GM19324 (cell line): ENCODE data around the gene BCS1L.
A peak's percentile ranks its signal among the peaks of the same experiment; 100 is the strongest.

Experiments used
- ATAC-seq: cut with Tn5 transposase; IDR thresholded peaks from one replicate; pipeline ENCODE4 v1.9.1; 2021; ENCODE audit warnings: mild to moderate bottlenecking, moderate library complexity; ENCODE audit not compliant: unreplicated experiment, low FRiP score

BCS1L gene, protein sequence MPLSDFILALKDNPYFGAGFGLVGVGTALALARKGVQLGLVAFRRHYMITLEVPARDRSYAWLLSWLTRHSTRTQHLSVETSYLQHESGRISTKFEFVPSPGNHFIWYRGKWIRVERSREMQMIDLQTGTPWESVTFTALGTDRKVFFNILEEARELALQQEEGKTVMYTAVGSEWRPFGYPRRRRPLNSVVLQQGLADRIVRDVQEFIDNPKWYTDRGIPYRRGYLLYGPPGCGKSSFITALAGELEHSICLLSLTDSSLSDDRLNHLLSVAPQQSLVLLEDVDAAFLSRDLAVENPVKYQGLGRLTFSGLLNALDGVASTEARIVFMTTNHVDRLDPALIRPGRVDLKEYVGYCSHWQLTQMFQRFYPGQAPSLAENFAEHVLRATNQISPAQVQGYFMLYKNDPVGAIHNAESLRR

DNA sequence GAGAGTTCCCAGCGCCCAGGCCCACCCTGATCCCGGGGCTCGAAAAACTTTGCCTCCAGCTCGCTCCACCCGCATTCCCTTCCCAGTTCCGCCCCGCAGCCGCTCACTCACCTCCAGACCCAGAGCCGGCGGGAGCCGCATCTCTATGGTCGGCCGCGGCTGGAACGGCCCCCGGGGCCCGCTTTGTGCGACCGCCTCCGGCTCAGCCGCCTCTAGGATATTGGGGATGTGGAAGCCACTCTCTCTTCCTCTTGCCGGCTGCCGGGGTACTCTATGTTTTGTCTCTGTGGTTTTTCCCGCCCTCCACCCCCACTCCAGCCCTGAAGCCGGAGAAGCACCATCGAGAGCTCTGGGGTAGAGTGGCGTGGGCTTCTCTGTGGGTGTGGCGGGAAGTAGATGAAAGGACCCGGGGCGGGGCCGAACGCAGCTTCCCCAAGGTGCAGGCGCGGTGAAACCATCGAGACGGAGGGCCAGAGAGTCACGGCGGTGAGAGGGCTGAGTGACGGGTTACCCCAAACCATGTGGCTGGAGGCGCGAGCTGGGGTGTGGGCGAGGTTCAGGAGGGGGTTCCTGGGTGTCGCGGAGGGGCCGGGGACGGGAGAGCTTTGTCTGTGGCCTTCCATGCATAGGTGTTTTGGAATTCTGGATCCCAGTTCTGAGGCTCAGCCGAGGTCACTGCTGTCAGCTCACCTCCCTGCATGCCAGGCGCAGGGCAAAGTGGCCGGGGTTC, at the start of gene BCS1L, which contains the start of gene ZNF142:
BCS1L (plus strand) TSS at position 426 of the 730 bp plus-strand sequence. CDS start 1,305 bp downstream, outside the sequence.
ZNF142 (minus strand) TSS at position 366 of the 730 bp plus-strand sequence. CDS start 3,194 bp downstream, outside the sequence.
- ATAC-seq, result peak; percentile 91

DNA sequence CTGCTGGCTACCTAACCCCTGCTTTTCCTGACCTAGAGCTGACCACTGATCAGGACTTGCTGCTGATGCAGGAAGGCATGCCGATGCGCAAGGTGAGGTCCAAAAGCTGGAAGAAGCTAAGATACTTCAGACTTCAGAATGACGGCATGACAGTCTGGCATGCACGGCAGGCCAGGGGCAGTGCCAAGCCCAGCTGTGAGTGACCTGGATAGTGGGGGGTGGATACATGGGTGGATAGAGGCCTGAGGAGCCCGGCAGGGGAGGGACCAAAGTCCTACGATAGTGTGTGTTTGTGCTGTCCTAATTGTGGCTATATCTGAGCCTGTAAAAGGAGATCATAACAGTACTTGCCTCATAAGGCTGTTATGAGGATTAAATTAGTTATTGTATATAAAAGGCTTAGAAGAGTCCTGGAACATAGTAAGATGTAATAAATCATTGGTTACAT, 43.6 kb upstream of the BCS1L start:
- no peak for ATAC-seq

DNA sequence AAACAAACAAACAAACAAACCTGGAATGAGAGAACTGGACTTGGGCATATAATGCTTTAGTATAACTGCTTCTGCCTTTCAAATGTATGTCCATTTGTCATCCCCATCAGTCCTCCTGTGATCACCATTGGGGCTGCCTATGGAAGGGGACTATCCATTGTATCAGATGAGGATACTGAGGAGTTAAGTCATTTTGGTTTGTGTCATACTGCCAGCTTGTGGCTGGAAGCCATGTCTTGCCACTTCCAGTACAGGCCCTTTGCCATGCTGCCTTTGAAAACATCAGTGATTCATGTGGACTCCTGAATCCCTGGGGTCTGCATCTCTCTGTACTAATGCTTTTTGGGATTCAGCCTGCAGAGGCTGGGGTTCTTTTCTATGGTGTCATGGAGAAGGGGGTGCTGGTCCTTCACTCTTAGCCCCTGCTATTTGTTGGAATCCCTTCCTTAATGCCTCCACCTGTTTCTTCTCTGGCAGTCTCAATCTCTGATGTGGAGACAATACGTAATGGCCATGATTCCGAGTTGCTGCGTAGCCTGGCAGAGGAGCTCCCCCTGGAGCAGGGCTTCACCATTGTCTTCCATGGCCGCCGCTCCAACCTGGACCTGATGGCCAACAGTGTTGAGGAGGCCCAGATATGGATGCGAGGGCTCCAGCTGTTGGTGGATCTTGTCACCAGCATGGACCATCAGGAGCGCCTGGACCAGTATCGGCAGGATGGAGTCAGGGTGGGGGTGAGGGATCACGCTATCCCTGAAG, 41.2 kb upstream of the BCS1L start:
- ATAC-seq, result no peak

DNA sequence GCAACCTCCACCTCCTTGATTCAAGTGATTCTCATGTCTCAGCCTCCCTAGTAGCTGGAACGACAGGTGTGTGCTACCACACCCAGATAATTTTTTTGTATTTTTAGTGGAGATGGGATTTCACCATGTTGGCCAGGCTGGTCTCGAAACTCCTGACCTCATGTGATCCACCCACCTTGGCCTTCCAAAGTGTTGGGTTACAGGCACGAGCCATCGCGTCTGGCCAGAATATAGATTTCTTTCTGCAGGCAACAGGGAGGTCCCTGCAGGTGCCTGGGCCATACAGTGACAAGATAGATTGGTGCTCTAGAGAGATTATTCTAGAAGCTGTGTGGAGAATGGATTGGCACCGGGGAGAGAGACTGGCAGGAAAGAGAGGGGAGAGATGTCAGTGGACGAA, 38.5 kb upstream of the BCS1L start:
- no peak for ATAC-seq

DNA sequence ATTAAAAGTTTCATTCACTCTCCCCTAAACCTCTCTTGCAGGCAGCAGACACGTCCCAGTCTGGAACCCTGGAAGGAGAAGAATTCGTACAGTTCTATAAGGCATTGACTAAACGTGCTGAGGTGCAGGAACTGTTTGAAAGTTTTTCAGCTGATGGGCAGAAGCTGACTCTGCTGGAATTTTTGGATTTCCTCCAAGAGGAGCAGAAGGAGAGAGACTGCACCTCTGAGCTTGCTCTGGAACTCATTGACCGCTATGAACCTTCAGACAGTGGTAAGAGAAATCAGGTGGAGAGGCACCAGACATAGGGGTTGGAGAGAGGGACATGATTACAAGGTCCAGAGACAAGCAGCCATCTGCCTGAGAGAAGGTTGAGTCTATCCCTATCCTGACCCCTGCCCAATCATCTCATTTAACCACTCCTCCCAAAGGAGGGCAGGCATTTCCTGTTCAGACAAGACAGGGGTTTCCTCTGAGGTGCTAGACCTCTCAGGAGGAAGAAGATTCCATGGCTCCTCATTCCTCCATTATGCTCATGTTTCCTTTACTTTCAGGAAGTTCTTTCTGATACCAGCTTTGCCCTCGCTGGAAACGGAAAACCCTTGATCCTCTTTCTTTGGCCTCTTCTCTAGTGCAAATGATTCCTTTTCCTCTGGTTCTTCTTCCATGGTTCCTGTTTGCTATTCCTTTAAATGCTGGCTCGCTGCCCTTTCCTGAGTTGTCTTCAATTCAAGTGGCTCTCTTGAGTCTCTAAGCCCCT, 36.7 kb upstream of the BCS1L start:
- no peak for ATAC-seq

DNA sequence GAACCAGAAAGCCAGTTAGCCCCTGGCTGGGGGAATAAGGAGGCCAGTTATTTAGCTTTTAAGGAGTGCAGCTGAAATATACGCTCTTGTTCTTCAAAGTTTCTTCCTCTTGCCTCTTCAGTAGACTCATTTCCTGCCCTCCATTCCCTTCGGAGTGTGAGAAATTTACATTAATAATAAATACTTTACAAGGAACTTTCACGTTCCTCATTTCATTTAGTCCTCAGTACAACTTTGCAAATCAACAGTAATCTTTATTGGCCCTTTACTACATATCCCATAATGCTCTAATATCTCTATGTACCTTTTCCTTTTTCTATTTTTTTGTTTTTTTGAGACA, 36.1 kb upstream of the BCS1L start:
- no peak for ATAC-seq

DNA sequence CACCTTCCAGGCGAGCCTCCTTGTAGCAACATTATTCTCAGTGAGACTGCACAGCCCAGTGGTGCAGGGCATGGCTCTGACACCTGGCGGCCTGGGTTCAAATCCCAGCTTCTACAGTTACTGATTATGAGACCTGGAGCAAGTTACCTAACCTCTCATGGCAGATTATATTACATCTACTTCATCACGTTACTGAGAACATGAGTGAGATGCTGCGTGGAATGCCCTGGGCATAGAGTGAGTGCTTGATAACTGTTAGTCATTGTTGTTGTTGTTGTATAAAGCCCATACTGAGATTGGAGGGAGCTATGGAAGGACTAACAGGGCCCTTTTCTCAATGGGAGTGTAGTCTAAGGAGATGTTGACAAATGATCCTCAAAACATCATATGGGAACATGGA, 33.1 kb upstream of the BCS1L start:
- ATAC-seq, result no peak

DNA sequence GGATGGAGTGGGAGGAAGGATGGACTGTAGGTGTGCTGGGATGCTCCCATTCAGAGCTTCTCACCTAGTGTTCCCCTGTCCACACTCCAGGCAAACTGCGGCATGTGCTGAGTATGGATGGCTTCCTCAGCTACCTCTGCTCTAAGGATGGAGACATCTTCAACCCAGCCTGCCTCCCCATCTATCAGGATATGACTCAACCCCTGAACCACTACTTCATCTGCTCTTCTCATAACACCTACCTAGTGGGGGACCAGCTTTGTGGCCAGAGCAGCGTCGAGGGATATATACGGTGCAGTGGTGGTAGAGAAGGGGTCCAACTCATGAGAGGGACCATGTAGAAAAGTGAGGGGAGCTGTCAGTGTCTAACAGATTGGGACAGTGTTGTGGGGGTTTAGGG, 31.5 kb upstream of the BCS1L start:
- no peak for ATAC-seq

DNA sequence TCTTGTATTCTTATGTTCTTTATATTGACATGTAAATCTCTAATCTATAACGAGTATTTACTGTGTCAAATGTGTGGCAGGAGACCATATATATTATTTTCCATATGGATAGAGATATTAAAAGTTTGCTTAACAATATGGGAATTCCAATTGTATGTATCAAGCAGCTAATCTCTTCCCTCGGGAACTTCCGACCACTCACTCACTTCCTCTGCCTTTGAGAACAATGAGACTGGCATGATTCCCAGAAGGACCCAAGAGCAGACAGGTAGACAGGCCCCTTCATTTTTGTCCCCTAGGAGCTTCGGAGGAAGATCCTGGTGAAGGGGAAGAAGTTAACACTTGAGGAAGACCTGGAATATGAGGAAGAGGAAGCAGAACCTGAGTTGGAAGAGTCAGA, 27.6 kb upstream of the BCS1L start:
- no peak for ATAC-seq

DNA sequence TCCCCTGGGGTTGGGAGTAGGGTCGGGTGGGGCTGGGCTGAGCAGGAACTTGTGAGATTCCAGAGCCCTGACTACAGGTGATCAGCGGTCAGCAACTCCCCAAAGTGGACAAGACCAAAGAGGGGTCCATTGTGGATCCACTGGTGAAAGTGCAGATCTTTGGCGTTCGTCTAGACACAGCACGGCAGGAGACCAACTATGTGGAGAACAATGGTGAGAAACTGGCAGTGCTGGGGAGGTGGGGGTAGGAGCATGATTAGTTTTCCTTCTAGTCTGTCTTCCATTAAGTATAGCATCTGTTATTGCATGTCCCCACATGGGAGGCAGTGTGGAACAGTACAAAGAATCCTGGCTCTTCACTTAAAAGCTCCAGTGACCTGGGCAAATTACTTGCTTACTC, 23.8 kb upstream of the BCS1L start:
- no peak for ATAC-seq

DNA sequence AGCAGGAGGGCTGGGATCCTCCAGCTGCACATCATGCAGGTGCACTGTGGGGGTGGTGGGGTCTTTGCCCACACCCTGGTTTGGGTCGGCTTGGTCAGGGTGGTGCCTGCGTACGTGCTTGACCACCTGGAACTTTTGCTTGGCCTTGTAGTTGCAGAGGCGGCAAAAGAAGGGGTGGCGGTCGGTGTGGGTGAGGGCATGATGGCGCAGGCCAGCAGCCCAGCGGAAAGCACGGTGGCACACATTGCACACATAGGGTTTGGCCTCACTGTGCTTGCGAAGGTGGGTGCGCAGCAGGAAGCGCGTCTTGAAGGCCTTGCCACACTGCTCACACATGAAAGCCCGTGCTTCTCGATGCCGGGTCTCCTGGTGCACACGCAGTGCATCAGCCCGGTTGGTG, 21.1 kb upstream of the BCS1L start:
- no peak for ATAC-seq

DNA sequence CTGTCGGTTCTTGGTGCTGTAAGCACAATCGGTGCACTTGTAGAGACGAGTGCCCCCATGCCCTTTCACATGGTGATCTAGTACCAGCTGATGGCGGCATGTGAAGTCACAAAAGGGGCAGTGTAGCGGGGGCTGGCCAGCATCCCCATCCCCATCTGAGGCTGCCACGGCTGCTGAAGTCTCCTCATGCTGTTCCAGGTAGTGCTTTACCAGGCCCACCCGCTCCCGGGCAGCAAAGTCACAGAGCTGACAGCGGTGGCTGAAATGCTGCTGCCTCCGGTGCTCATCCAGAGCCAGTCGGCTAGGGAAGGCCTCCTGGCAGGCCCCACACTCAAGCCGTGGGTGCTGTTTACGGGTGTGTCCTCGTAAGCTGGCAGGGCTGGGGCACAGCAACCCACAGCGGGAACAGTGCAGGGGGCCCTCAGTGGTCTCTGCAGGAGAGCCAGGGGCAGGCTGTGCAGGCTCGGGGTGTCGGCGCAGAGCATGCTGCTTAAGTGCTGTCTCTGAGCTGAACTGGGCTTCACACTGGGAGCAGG, 17.3 kb upstream of the BCS1L start:
- no peak for ATAC-seq

DNA sequence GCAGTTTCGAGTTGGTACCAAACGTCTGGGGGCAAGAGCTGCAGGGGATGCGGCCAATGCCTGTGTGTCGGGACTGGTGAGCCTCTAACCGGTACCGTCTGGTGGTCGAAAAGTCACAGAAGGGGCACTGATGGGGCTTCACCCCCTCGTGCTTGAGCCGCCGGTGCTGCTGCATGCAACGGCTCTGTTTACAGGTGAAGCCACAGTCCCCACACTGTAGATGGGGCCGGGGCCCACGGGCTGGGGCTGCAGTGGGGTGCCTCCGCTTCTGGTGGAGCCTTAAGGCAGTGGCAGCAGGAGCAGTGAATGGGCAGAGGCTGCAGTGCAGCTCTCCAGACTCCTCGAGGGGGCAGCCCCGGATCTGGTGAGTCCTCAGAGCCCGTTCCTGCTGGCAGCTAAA, 16.7 kb upstream of the BCS1L start:
- ATAC-seq, result no peak

DNA sequence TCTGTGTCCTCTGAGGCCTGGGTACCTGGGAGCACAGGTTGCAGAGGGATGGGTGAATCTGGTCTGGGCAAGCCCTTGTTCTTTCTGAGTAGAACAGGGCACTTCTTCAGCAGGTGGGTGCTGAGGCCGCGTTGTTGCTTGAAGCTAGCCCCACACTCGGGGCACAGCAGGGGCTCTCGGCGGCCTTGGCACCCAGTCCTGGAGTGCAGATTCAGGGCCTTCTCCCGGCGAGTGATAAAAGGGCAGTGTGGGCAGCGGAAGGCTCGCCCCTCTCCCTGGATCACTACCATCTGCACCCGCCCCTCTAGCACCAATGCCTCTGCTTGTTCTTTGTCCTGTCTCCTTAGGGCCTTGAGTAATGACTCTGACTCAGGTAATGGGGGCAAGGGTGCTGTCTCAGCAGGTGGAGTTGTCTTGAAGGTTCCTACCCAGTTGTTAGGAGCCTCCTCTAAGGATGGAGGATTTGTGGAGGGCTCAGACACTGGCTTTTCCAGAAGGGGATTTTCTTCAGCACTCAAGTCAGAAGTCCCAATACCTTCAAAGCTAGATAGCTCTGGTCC, 15.7 kb upstream of the BCS1L start:
- ATAC-seq, result no peak

DNA sequence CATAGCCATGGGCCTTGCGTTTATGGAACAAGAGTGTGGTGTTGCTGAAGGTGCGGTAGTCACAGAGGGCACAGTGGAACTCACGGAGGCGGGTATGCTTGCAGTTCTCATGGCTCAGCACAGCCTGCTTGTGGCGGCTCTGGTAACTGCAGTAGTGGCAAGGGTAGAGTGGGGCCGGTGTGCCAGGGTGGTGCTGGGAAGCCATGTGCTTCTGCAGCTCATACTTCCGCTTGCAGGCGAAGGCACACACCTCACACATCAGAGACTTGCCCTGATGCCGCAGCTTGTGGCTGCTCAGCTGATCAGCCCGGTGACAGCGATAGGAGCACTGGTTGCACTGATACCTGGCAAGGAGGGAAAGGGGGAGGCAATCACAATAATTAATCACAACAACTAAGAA, 14.8 kb upstream of the BCS1L start:
- no peak for ATAC-seq

DNA sequence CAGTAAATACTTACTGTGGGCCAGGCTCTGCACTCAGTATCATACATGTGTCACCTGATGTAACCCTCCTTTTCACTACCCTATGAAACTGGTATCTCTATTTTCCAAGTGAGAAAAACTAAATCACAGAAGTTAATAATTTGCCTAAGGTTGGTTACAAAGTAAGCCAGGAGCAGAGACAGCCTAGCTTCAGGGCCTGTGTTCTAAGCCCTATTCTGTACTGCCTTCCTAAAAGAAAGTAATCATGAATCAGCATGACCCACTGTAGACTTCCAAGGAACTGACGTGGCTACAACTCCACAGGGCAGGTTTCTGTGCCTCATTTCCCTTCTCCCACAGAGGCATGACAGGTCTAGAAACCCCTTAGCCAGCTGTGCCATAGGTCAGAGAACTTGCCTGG, 14.4 kb upstream of the BCS1L start:
- no peak for ATAC-seq

DNA sequence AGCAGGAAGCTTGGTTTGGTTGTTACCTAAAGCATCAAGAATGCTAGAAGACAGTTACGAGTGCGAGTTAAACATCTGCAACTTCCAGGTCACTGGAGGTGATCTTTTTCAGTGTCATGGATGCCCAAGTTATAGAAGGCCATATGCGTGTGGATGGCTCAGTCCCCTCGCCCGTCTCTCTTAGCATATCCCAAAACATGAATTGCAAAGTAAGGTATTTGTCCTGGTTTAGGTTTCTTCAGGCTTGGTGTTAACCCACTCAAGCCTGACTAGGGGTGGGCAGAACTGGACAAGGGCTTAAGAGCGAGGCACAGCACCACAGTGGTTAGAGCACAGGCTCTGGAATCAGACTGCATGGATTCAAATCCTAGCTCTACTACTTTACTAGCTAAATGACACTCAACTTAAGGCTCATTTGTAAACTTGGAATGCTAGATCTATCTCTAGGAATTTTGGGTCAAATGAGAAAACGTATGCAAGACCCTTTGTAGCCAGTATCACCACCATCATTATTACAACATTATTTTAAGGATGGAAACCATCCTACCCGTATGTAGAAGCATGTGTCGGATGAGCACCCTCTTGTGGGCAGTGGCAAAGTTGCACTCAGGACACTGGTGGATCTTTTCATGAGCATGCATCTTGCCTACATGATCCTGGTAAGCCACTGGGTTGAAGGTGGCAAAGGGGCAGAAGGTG, 11.2 kb upstream of the BCS1L start:
- ATAC-seq, result no peak

DNA sequence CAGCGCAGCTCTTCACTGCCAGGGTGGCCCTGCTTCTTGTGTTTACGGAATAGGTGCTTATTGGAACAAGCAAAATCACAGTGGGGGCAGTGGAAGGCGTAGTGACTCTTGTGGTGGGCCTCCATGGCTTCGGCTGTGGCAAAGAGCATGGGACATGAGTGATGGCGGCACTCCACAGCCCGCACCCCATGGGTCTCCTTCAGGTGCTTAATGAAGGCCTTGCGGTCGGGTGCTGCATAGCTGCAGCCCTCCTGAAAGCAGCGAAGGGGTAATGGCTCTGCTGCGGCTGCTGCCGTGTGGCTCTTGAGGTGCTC, 10.7 kb upstream of the BCS1L start:
- ATAC-seq, result no peak

DNA sequence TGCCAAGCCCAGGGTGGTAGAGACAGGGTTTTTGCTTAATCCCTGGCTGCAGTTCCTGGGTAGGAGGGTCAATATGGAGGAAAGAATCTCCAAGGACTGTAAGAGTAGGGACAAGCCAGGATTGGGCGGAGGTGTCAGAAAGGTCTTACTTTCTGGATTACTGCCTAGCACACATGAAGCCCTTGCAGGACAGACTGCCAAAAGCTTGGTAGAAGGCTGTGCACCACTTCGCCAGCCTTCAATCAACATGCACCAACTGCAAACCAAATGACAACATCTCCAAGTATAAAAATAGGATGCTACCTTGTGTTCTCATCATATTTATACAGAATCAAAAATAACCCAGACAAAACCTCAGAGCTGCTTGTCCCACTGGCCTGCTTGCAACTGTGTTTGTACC, 3.7 kb upstream of the BCS1L start:
- ATAC-seq, result no peak
